Stimulated activated CD4-positive, alpha-beta T cell treated with anti-CD3 and anti-CD28 coated beads, Interleukin-15, amount 100 ng/mL, for 1 hour (primary cell): ENCODE results near the gene PGRMC1.
"Not testable (repeated sequence)": the region's sequence is repeated elsewhere in the genome, so short reads cannot be mapped to it uniquely, and the experiment has no call there.

ENCODE experiments used
- DNase-seq, 2 donors: peaks; one replicate each; pipeline ENCODE4 v3.0.0-alpha.2; 2020; ENCODE audit warnings: low read depth in 1 of 2, low spot score in 1 of 2

Gene PGRMC1

GRCh38 chrX:119231936-119232445 is 4.1 kb upstream of the PGRMC1 start:
- no peak for DNase-seq

- DNase-seq, result no peak
Measured at GRCh38 chrX:119235051-119235511, 1.0 kb upstream of the PGRMC1 start.

GRCh38 chrX:119236623-119237561 is 807 bp downstream of the PGRMC1 start:
- DNase-seq, result peak; percentile 1 to 16

- DNase-seq, result no peak
Measured at GRCh38 chrX:119237562-119237942, 1.5 kb downstream of the PGRMC1 start.

- no peak for DNase-seq
Measured at GRCh38 chrX:119238557-119238956, 2.5 kb downstream of the PGRMC1 start.

GRCh38 chrX:119240356-119240755 is 4.3 kb downstream of the PGRMC1 start:
- DNase-seq, result no peak

- no peak for DNase-seq
Measured at GRCh38 chrX:119247702-119248101, 11.6 kb downstream of the PGRMC1 start.

GRCh38 chrX:119249891-119250290 is 13.8 kb downstream of the PGRMC1 start:
- no peak for DNase-seq

- DNase-seq, result no peak
Measured at GRCh38 chrX:119251386-119251785, 15.3 kb downstream of the PGRMC1 start.

- no peak for DNase-seq
Measured at GRCh38 chrX:119252716-119253115, 16.6 kb downstream of the PGRMC1 start.

GRCh38 chrX:119266364-119266995 is 30.4 kb downstream of the PGRMC1 start:
- DNase-seq, result no peak

- DNase-seq, result not testable (repeated sequence)
Measured at GRCh38 chrX:119267115-119267514, 31.0 kb downstream of the PGRMC1 start.

- no peak for DNase-seq
Measured at GRCh38 chrX:119272882-119273419, 36.9 kb downstream of the PGRMC1 start.

- DNase-seq, result peak in 1 of 2 donors; percentile 27
Measured at GRCh38 chrX:119273420-119274192, 37.5 kb downstream of the PGRMC1 start.

GRCh38 chrX:119282347-119282746 is 46.3 kb downstream of the PGRMC1 start:
- DNase-seq, result not testable (repeated sequence)

GRCh38 chrX:119288890-119289393 is 52.9 kb downstream of the PGRMC1 start:
- DNase-seq, result no peak

GRCh38 chrX:119290476-119290875 is 54.4 kb downstream of the PGRMC1 start:
- no peak for DNase-seq

GRCh38 chrX:119291246-119291645 is 55.2 kb downstream of the PGRMC1 start:
- DNase-seq, result not testable (repeated sequence)

GRCh38 chrX:119292445-119292844 is 56.4 kb downstream of the PGRMC1 start:
- no peak for DNase-seq
